Ovary (tissue), 9 donors: ENCODE results near the gene CRACR2B. TPM values are rescaled to one million over a fixed set of nuclear protein-coding genes. Genes with fewer than 3 reads are reported as not detected.

Experiments
- DNase-seq, 5 donors: peaks; one replicate each; pipeline ENCODE4 v3.0.0-alpha.2; 2019 to 2020
- H3K27ac ChIP-seq, 2 donors: fragments of 200-600 bp; one replicate each; pipeline versions ENCODE4 v1.5.1 to v1.8.0; 2019 to 2022
- H3K27me3 ChIP-seq: fragments of 200-600 bp; one replicate; pipeline ENCODE4 v1.8.0; 2022
- H3K36me3 ChIP-seq: fragments of 200-600 bp; sonication (generic); one replicate; pipeline ENCODE4 v1.5.1; 2019
- H3K4me1 ChIP-seq: one replicate; pipeline ENCODE4 v1.8.1; 2013; ENCODE audit warnings: mild to moderate bottlenecking, moderate library complexity; ENCODE audit not compliant: insufficient read depth
- H3K4me3 ChIP-seq: fragments of 200-600 bp; sonication (generic); one replicate; pipeline ENCODE4 v1.5.1; 2017
- H3K9me3 ChIP-seq, 2 donors: fragments of 200-600 bp in 1 of 2; sonication (generic) in 1 of 2; one replicate each; pipeline versions ENCODE4 v1.5.1 to v1.8.1; 2013 to 2019; ENCODE audit warnings: mild to moderate bottlenecking in 1 of 2, moderate library complexity in 1 of 2
- CTCF ChIP-seq, 3 donors: fragments of 450-650 bp in 2 of 3; fragments of 200-600 bp in 1 of 3; IDR thresholded peaks; one replicate each; pipeline versions ENCODE4 v1.5.1 to v1.8.0; 2016 to 2022; ENCODE audit warnings: antibody characterized with exemption in 3 of 3, mild to moderate bottlenecking in 1 of 3
- EP300 ChIP-seq: sonication (generic); formaldehyde crosslinking; IDR thresholded peaks from one replicate; pipeline ENCODE4 v1.6.1; 2017; ENCODE audit warnings: antibody characterized with exemption
- POLR2A ChIP-seq: fragments of 450-650 bp; IDR thresholded peaks from one replicate; pipeline ENCODE4 v1.6.1; 2017; ENCODE audit warnings: antibody characterized with exemption, mild to moderate bottlenecking, moderate library complexity
- WGBS, 3 donors: extraction: QIAGEN DNeasy Blood & Tissue Kit in 1 of 3; methylation state at CpG; one replicate each; pipeline versions ENCODE4 v1.1.5 to v1.1.7; 2013 to 2017; 5-methylcytosine and 5-hydroxymethylcytosine counted together
- intact Hi-C, 4 donors: fragments of 100-400 bp; cut with DNase I; formaldehyde crosslinking; loops; one replicate each; pipeline versions ENCODE4 v1.11.0 to v1.15.1; 2022 to 2023
- polyA plus RNA-seq, 2 donors: library from polyadenylated mRNA; stranded (reverse); fragments of 200-250 nt in 1 of 2; fragments of 350-450 nt in 1 of 2; fragmentation: Illumina TruSeq in 1 of 2; extraction: RNeasy Lipid Tissue Mini Kit (QIAGEN cat#74804) in 1 of 2; gene quantifications; one replicate each; pipeline ENCODE4 v1.2.3, GENCODE V29; 2013 to 2014
- total RNA-seq, 7 donors: library from RNA; depleted of rRNA in 2 of 7; stranded (reverse); fragments of >200 nt in 2 of 7; fragmentation: NEBNext Ultra II Directional in 3 of 7; extraction: Animal tissue kit (Norgen Biotek cat#: 25700) in 3 of 7; gene quantifications; one replicate each; pipeline versions ENCODE4 v1.1.0 to v1.2.4, GENCODE V29; 2016 to 2023
- donor health status: DM: no; HTN: no; CAD: no; lungs with moderate emphysema.
- donor health status: DM: no; HTN: no; CAD: no.
- donor health status: Bipolar disorder and iron deficiency.
- donor health status: DM: yes; HTN: yes; CAD: no.
- donor health status: DM: no; HTN: no; CAD: no.
- donor health status: DM: yes; HTN: yes; CAD: no.

The CRACR2B gene
- total and polyA plus RNA-seq, 9 donors = 0.18 to 6.5 (median 3.9) TPM

DNA sequence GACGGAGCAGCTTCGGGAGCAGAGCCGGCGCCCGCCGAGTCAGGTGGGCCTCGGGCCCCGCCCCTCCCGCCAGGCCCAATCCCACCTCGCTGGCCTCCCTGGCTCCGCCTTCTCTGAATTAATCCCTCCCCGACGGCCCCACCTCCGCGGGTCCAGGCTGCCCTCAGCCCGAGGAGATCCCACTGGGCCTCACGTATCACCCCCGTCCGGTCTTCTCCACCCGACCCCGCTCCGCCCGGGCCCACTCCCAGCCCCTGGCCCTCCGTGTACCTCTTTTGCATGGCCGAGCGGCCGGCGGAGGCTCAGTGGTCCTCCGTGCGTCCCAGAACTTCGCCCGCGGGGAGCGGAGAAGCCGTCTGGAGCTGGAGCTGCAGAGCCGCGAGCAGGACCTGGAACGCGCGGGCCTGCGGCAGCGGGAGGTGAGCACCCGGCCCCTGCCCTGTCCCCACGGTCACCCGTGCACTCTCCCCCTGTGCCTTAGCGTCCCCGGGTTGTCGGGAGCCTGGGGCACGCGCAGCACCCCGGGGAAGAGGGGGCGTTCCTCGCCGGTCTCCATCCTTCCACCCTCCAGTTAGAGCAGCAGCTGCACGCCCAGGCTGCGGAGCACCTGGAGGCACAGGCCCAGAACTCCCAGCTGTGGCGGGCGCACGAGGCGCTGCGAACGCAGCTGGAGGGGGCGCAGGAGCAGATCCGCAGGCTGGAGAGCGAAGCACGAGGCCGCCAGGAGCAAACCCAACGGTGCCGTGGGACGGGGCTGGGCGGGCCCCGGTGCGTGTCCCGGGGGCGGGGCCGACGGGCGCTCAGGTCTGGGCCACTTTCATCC, 2.8 kb downstream of the CRACR2B start:
- no peaks in the 10 kb centered on the region for H3K27me3 ChIP-seq
- peaks cover 23% of the 10 kb centered on the region for H3K4me1 ChIP-seq
- intact Hi-C loops = no loop called here

GRCh38 chr11:831118-831864, 3.6 kb downstream of the CRACR2B start:
- no peak for TF ChIP-seq POLR2A
- TF ChIP-seq EP300 = no peak
- TF ChIP-seq CTCF (IDR thresholded peaks at IDR 0.05) = no peak
- Histone ChIP-seq H3K4me1 (peaks cover 23% of the 10 kb centered on the region), H3K27ac (no peak overlapping the region), H3K4me3 (no peak overlapping the region), H3K9me3 (no peaks in the 10 kb centered on the region), H3K27me3 (no peaks in the 10 kb centered on the region), H3K36me3 (no peaks in the 10 kb centered on the region)
- intact Hi-C loops = no loop called here
- peak in 1 of 5 donors; percentile 58 for DNase-seq
- WGBS, 3 donors = 59 to 69% (median 63%) methylated on average over 28 to 31 of the region's 31 CpGs

More for the DNA sequence above, 2.8 kb downstream of the CRACR2B start:
- Histone ChIP-seq H3K9me3 (no peaks in the 10 kb centered on the region), H3K36me3 (no peaks in the 10 kb centered on the region), H3K4me3 (no peak overlapping the region), H3K27ac (no peak overlapping the region)
- DNase-seq = peak; percentile 73 to 86 (median 77)
- 2 to 9% (median 4%) methylated on average over 50 to 78 of the region's 78 CpGs for WGBS, 3 donors
- TF ChIP-seq CTCF (IDR thresholded peaks at IDR 0.05) = no peak
- TF ChIP-seq EP300 = no peak
- no peak for TF ChIP-seq POLR2A

- no peak for TF ChIP-seq EP300
- no peak for TF ChIP-seq CTCF (IDR thresholded peaks at IDR 0.05)
- no peak for TF ChIP-seq POLR2A
- peaks cover 21% of the 10 kb centered on the region for H3K4me1 ChIP-seq
- no peaks in the 10 kb centered on the region for H3K36me3 ChIP-seq
- DNase-seq = no peak
- no peaks in the 10 kb centered on the region for H3K9me3 ChIP-seq
- H3K27me3 ChIP-seq = no peaks in the 10 kb centered on the region
- H3K4me3 ChIP-seq = peak overlapping the region; percentile 51
- no peak overlapping the region for H3K27ac ChIP-seq
- 59 to 63% (median 59%) methylated on average over 23 of the region's 23 CpGs for WGBS, 3 donors
- intact Hi-C loops = no loop called here
Measured at GRCh38 chr11:831961-832528, 4.3 kb downstream of the CRACR2B start.

GRCh38 chr11:832529-833113, 4.9 kb downstream of the CRACR2B start, which contains the start of gene CD151:
CD151 (plus strand) TSS chr11:832952; CDS start chr11:836070, 3,118 bp downstream.
- peak in 2 of 5 donors; percentile 64 to 74 for DNase-seq
- intact Hi-C loops = no loop called here
- peaks cover 21% of the 10 kb centered on the region for H3K4me1 ChIP-seq
- WGBS, 3 donors = 1 to 3% (median 2%) methylated on average over 44 to 64 of the region's 67 CpGs
- H3K4me3 ChIP-seq = peak within 1 kb of the TSS; percentile 51
- H3K27me3 ChIP-seq = no peaks in the 10 kb centered on the region
- no peaks in the 10 kb centered on the region for H3K36me3 ChIP-seq
- H3K27ac ChIP-seq = peak within 1 kb of the TSS; percentile 52 to 65
- H3K9me3 ChIP-seq = no peaks in the 10 kb centered on the region
- no peak for TF ChIP-seq EP300
- no peak for TF ChIP-seq POLR2A
- TF ChIP-seq CTCF (IDR thresholded peaks at IDR 0.05) = no peak
